ENCODE measurements around the gene ZNF311. TPM values are rescaled to one million over a fixed set of nuclear protein-coding genes. Genes with fewer than 3 reads are reported as not detected.

The ZNF311 gene
- total and polyA plus RNA-seq, 2 of the 13 experiments (the other 11 are each of a cell fraction or from before 2014, with no cell fraction given): not detected

DNA sequence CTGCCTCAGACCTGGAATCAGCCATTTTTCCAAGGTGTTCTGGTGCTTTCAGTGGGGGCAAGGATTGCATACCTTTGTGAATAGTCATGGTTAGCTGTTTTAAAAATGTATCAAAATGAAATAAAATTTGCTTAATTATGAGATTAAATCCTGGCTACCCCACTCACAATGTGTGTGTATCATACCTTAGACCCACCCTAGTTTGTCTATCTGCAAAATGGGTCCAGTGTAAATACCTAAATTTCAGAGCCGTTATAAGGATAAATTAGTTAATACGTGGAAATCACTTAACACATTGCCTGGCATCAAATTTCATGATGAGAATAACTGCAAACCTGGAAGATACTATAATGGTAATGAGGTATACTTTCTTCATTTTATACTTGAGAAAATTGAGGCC lies 3.0 kb upstream of the ZNF311 start:
- intact Hi-C loops (cut with micrococcal nuclease; ENCODE audit: unreplicated experiment) (no loop called here), in situ Hi-C loops (cut with HindIII; ENCODE audit: extremely low pct_ligation_motif_present, low pct_unique_long_range_greater_than_20kb) (no loop called here)
- Histone ChIP-seq H3K4me1 (ENCODE audit: insufficient read depth, low read length) (peaks cover 21% of the 10 kb centered on the region), H3K9me3 (ENCODE audit: low read length) (no peaks in the 10 kb centered on the region), H3K4me2 (ENCODE audit: low read depth, low read length) (no peak overlapping the region), H3K4me3 (replicated peaks in 1 of 3; ENCODE audit: insufficient read depth in 1 of 3, low read depth in 2 of 3, low read length in 3 of 3) (no peak overlapping the region), H3K27me3 (ENCODE audit: control insufficient read depth in 1 of 2, insufficient read depth in 2 of 2, low read length in 2 of 2) (no peaks in the 10 kb centered on the region; a peak in 2 of 5 replicates), H2AFZ (ENCODE audit: low read length) (no peak overlapping the region), H3K36me3 (replicated peaks in 1 of 2; ENCODE audit: control insufficient read depth in 1 of 2, insufficient read depth in 2 of 2, low read length in 2 of 2) (no peaks in the 10 kb centered on the region), H3K27ac (ENCODE audit: extremely low read length, insufficient read depth, low read length) (no peak overlapping the region), H4K20me1 (ENCODE audit: insufficient read depth, low read length) (no peaks in the 10 kb centered on the region), H3K9ac (ENCODE audit: insufficient read depth, low read depth, low read length) (no peak overlapping the region), H3K79me2 (ENCODE audit: insufficient read depth, low read length) (no peaks in the 10 kb centered on the region)
- ChIA-PET CTCF (ENCODE audit: low intra/inter-chr PET ratio, low total read pairs) (no interaction called here), POLR2A (no interaction called here)
- TF ChIP-seq ZNF629 (CRISPR knock-in tag; conservative IDR thresholded peaks at IDR 0.05): peak; percentile 51; the same call in 1 of the 2 replicates
- no peak for TF ChIP-seq ZNF724P (CRISPR knock-in tag; IDR thresholded peaks at IDR 0.05; ENCODE audit: borderline replicate concordance)
- BruUV-seq (replicated peaks): no TSS peak
- FAIRE-seq: no peak
- DNase-seq (ENCODE audit: low spot score): no peak
- WGBS (ENCODE audit: low lambda C conversion rate): 40% methylated on average over 2 of the region's 2 CpGs
- ATAC-seq: no peak

DNA sequence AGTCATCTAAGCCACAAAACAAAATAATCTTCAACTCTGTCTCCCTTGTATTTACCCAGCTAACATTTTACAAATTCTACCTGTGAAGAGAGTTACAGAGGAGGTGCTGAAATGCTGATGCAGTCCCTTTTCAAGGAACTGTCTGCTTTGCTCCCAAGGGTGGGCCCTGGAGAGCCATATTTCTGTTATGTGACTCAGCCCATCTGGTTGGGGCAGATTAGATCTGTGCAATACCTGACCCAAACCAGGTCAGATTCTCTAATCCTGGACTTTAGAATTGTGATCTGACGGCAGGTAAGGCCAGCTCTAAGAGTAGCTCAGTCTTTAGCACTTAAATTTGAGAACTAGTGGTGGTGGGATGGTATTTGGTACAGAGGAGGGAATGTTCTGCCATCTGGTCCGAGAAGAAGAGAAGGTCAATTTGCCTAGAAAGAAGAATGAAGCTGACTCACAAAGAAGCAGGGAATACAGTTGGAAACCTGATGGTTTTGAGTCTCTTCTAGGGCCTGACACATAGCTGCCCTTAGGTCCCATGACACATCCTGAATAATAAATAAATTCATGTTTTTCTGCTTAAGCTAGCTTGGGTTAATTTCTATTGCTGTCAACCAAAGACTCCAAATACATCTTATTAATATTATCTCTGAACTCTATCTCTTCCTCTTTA lies 8.1 kb downstream of the ZNF311 start:
- ChIA-PET CTCF (ENCODE audit: low intra/inter-chr PET ratio, low total read pairs) (no interaction called here), POLR2A (no interaction called here)
- H3K36me3 ChIP-seq (replicated peaks in 1 of 2; ENCODE audit: control insufficient read depth in 1 of 2, insufficient read depth in 2 of 2, low read length in 2 of 2): no peaks in the 10 kb centered on the region
- BruUV-seq (replicated peaks): no TSS peak
- in situ Hi-C loops (cut with HindIII; ENCODE audit: extremely low pct_ligation_motif_present, low pct_unique_long_range_greater_than_20kb): no loop called here
- FAIRE-seq (no peak), DNase-seq (ENCODE audit: low spot score) (no peak), ATAC-seq (no peak)
- no peak overlapping the region for H2AFZ ChIP-seq (ENCODE audit: low read length)
- 4% methylated on average over 2 of the region's 2 CpGs for WGBS (ENCODE audit: low lambda C conversion rate)
- no peak overlapping the region for H3K9ac ChIP-seq (ENCODE audit: insufficient read depth, low read depth, low read length)
- peaks cover 12% of the 10 kb centered on the region; the same call in 1 of the 2 replicates for H3K4me1 ChIP-seq (ENCODE audit: insufficient read depth, low read length)
- H3K79me2 ChIP-seq (ENCODE audit: insufficient read depth, low read length): no peaks in the 10 kb centered on the region
- H3K4me2 ChIP-seq (ENCODE audit: low read depth, low read length): no peak overlapping the region
- H3K4me3 ChIP-seq (replicated peaks in 1 of 3; ENCODE audit: insufficient read depth in 1 of 3, low read depth in 2 of 3, low read length in 3 of 3): no peak overlapping the region
- intact Hi-C loops (cut with micrococcal nuclease; ENCODE audit: unreplicated experiment): no loop called here
- H4K20me1 ChIP-seq (ENCODE audit: insufficient read depth, low read length): no peaks in the 10 kb centered on the region
- H3K9me3 ChIP-seq (ENCODE audit: low read length): no peaks in the 10 kb centered on the region
- peaks cover 2 to 31% of the 10 kb centered on the region in 2 experiments; a peak in 3 of 5 replicates for H3K27me3 ChIP-seq (ENCODE audit: control insufficient read depth in 1 of 2, insufficient read depth in 2 of 2, low read length in 2 of 2)
- TF ChIP-seq MAFK (conservative IDR thresholded peaks at IDR 0.05 in 1 of 2, IDR thresholded peaks at IDR 0.05 in 1 of 2; ENCODE audit: low read length in 2 of 2) (peak in 1 of 2 experiments; percentile 9; a peak in 1 of 4 replicates), CREM (IDR thresholded peaks at IDR 0.05) (no peak), CREM (CRISPR knock-in tag; IDR thresholded peaks at IDR 0.05) (no peak)
- no peak overlapping the region for H3K27ac ChIP-seq (ENCODE audit: extremely low read length, insufficient read depth, low read length)
